Esophagus muscularis mucosa (tissue), 4 donors: ENCODE measurements around the gene P2RX7. TPM values are rescaled to one million over a fixed set of nuclear protein-coding genes. Genes with fewer than 3 reads are reported as not detected.

Experiments
- DNase-seq: peaks from one replicate; pipeline ENCODE4 v3.0.0-alpha.2; 2017; ENCODE audit errors: extremely low spot score
- H3K27ac ChIP-seq, 4 donors: fragments of 200-600 bp; sonication (generic); replicated peaks in 1 of 4; 1 replicate in 3 of 4; 2 replicates in 1 of 4; pipeline ENCODE4 v1.5.1; 2016 to 2019; ENCODE audit warnings: mild to moderate bottlenecking in 1 of 4
- H3K27me3 ChIP-seq, 4 donors: fragments of 200-600 bp; sonication (generic); one replicate each; pipeline versions ENCODE4 v1.5.1 to v1.6.0; 2016 to 2019
- H3K36me3 ChIP-seq, 4 donors: fragments of 200-600 bp; sonication (generic); one replicate each; pipeline ENCODE4 v1.5.1; 2016 to 2019
- H3K4me1 ChIP-seq, 4 donors: fragments of 200-600 bp; sonication (generic); one replicate each; pipeline ENCODE4 v1.5.1; 2016 to 2019
- H3K4me3 ChIP-seq, 4 donors: fragments of 200-600 bp; sonication (generic); 1 replicate in 2 of 4; 2 replicates in 2 of 4; pipeline ENCODE4 v1.5.1; 2016 to 2019; ENCODE audit warnings: mild to moderate bottlenecking in 4 of 4, moderate library complexity in 1 of 4
- H3K9me3 ChIP-seq, 4 donors: fragments of 200-600 bp; sonication (generic); 1 replicate in 3 of 4; 2 replicates in 1 of 4; pipeline ENCODE4 v1.5.1; 2016 to 2019
- EP300 ChIP-seq: sonication (generic); formaldehyde crosslinking; IDR thresholded peaks from one replicate; pipeline ENCODE4 v1.6.1; 2017; ENCODE audit warnings: antibody characterized with exemption
- POLR2A ChIP-seq: fragments of 450-650 bp; IDR thresholded peaks from one replicate; pipeline ENCODE4 v1.6.1; 2017; ENCODE audit warnings: antibody characterized with exemption, moderate library complexity, mild to moderate bottlenecking, low read depth
- POLR2AphosphoS5 ChIP-seq, 2 donors: sonication (generic); formaldehyde crosslinking; IDR thresholded peaks; one replicate each; pipeline ENCODE4 v1.6.1; 2017; ENCODE audit warnings: antibody characterized with exemption in 2 of 2
- WGBS: methylation state at CpG from one replicate; pipeline ENCODE4 v1.1.5; 2018; 5-methylcytosine and 5-hydroxymethylcytosine counted together
- intact Hi-C: fragments of 100-400 bp; cut with DNase I; formaldehyde crosslinking; loops from one replicate; pipeline ENCODE4 v1.15.1; 2023
- total RNA-seq, 4 donors: library from RNA; depleted of rRNA; stranded (reverse); fragments of >200 nt; gene quantifications; one replicate each; pipeline versions ENCODE4 v1.1.0 to v1.2.1, GENCODE V29; 2016
- TF ChIP-seq, protein P1 (sequence below), 3 experiments: fragments of 200-600 bp in 2 of 3; fragments of 450-650 bp in 1 of 3; sonication (generic) in 2 of 3; IDR thresholded peaks; one replicate each; pipeline ENCODE4 v1.5.1; 2017 to 2019; ENCODE audit warnings: antibody characterized with exemption in 3 of 3, mild to moderate bottlenecking in 2 of 3, moderate library complexity in 1 of 3

P2RX7 gene
- total RNA-seq, 4 donors from 2014 or later: 1.5 to 4.3 (median 2.7) TPM

GRCh38 chr12:121114019-121114639, 18.5 kb upstream of the P2RX7 start:
- no peak overlapping the region for H3K4me3 ChIP-seq
- no peaks in the 10 kb centered on the region for H3K27me3 ChIP-seq
- H3K27ac ChIP-seq: no peak overlapping the region
- DNase-seq: no peak
- 71% methylated on average over 4 of the region's 6 CpGs for WGBS
- H3K9me3 ChIP-seq: no peaks in the 10 kb centered on the region
- intact Hi-C loops: no loop called here
- TF ChIP-seq, protein P1, sequence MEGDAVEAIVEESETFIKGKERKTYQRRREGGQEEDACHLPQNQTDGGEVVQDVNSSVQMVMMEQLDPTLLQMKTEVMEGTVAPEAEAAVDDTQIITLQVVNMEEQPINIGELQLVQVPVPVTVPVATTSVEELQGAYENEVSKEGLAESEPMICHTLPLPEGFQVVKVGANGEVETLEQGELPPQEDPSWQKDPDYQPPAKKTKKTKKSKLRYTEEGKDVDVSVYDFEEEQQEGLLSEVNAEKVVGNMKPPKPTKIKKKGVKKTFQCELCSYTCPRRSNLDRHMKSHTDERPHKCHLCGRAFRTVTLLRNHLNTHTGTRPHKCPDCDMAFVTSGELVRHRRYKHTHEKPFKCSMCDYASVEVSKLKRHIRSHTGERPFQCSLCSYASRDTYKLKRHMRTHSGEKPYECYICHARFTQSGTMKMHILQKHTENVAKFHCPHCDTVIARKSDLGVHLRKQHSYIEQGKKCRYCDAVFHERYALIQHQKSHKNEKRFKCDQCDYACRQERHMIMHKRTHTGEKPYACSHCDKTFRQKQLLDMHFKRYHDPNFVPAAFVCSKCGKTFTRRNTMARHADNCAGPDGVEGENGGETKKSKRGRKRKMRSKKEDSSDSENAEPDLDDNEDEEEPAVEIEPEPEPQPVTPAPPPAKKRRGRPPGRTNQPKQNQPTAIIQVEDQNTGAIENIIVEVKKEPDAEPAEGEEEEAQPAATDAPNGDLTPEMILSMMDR (IDR thresholded peaks at IDR 0.05): no peak
- no peak for TF ChIP-seq EP300
- no peak for TF ChIP-seq POLR2A
- no peak for TF ChIP-seq POLR2AphosphoS5 (IDR thresholded peaks at IDR 0.05)
- no peaks in the 10 kb centered on the region for H3K36me3 ChIP-seq
- peaks cover 0 to 7% (median 2%) of the 10 kb centered on the region in 4 donors for H3K4me1 ChIP-seq

- Histone ChIP-seq H3K27ac (no peak overlapping the region), H3K27me3 (no peaks in the 10 kb centered on the region), H3K4me3 (no peak overlapping the region), H3K4me1 (peaks cover 0 to 7% (median 2%) of the 10 kb centered on the region in 4 donors), H3K36me3 (no peaks in the 10 kb centered on the region), H3K9me3 (no peaks in the 10 kb centered on the region)
- 69% methylated on average over 2 of the region's 2 CpGs for WGBS
- DNase-seq: no peak
- intact Hi-C loops: no loop called here
- TF ChIP-seq, protein P1 (IDR thresholded peaks at IDR 0.05): no peak
- TF ChIP-seq EP300 (no peak), POLR2AphosphoS5 (IDR thresholded peaks at IDR 0.05) (no peak), POLR2A (no peak)
These were observed 17.9 kb upstream of the P2RX7 start for GRCh38 chr12:121114806-121115205.

GRCh38 chr12:121115530-121115929, 17.1 kb upstream of the P2RX7 start:
- Histone ChIP-seq H3K27me3 (no peaks in the 10 kb centered on the region), H3K4me3 (no peak overlapping the region), H3K27ac (no peak overlapping the region), H3K36me3 (no peaks in the 10 kb centered on the region), H3K4me1 (peaks cover 0 to under 1% (median 0%) of the 10 kb centered on the region in 4 donors), H3K9me3 (no peaks in the 10 kb centered on the region)
- 92% methylated on average over 4 of the region's 4 CpGs for WGBS
- no peak for DNase-seq
- intact Hi-C loops: no loop called here
- no peak for TF ChIP-seq EP300
- TF ChIP-seq, protein P1 (IDR thresholded peaks at IDR 0.05): no peak
- no peak for TF ChIP-seq POLR2A
- no peak for TF ChIP-seq POLR2AphosphoS5 (IDR thresholded peaks at IDR 0.05)

- Histone ChIP-seq H3K4me1 (no peaks in the 10 kb centered on the region), H3K36me3 (no peaks in the 10 kb centered on the region), H3K9me3 (no peaks in the 10 kb centered on the region), H3K4me3 (no peak overlapping the region), H3K27me3 (no peaks in the 10 kb centered on the region), H3K27ac (no peak overlapping the region)
- WGBS: 81% methylated on average over 4 of the region's 4 CpGs
- TF ChIP-seq POLR2A (no peak), POLR2AphosphoS5 (IDR thresholded peaks at IDR 0.05) (no peak), EP300 (no peak)
- TF ChIP-seq, protein P1 (IDR thresholded peaks at IDR 0.05): no peak
- no peak for DNase-seq
- intact Hi-C loops: no loop called here
These were observed 16.1 kb upstream of the P2RX7 start for GRCh38 chr12:121116318-121117225.
